H9 (cell line): ENCODE measurements around the gene CD47. TPM values are rescaled to one million over a fixed set of nuclear protein-coding genes. Genes with fewer than 3 reads are reported as not detected.

Experiments
- DNase-seq: peaks from one replicate; pipeline ENCODE4 v3.0.0-alpha.2; 2017
- H2AFZ ChIP-seq: one replicate; pipeline ENCODE4 v1.6.1; 2013; ENCODE audit warnings: mild to moderate bottlenecking, low read length, control low read depth, moderate library complexity
- H2AK5ac ChIP-seq: 2 replicates; pipeline ENCODE4 v1.6.1; 2013; ENCODE audit warnings: low read length, control low read depth, mixed read lengths; ENCODE audit not compliant: insufficient read length
- H2BK120ac ChIP-seq: one replicate; pipeline ENCODE4 v1.6.1; 2013; ENCODE audit warnings: low read depth, mild to moderate bottlenecking, low read length, control low read depth, inconsistent platforms; ENCODE audit not compliant: poor library complexity, severe bottlenecking
- H2BK12ac ChIP-seq: 2 replicates; pipeline ENCODE4 v1.6.1; 2013; ENCODE audit warnings: low read length, control low read depth, mixed read lengths, low read depth; ENCODE audit not compliant: insufficient read length
- H2BK15ac ChIP-seq: 2 replicates; pipeline ENCODE4 v1.6.1; 2013; ENCODE audit warnings: low read depth, low read length, control low read depth
- H2BK20ac ChIP-seq: one replicate; pipeline ENCODE4 v1.6.1; 2013; ENCODE audit warnings: low read depth, mild to moderate bottlenecking, low read length, control low read depth, inconsistent platforms; ENCODE audit not compliant: poor library complexity, severe bottlenecking
- H2BK5ac ChIP-seq: 2 replicates; pipeline ENCODE4 v1.6.1; 2013; ENCODE audit warnings: low read length, control low read depth, mixed read lengths; ENCODE audit not compliant: insufficient read length
- H3K14ac ChIP-seq: 2 replicates; pipeline ENCODE4 v1.6.1; 2013; ENCODE audit warnings: low read length, control low read depth; ENCODE audit not compliant: insufficient read depth
- H3K18ac ChIP-seq: 2 replicates; pipeline ENCODE4 v1.6.1; 2013; ENCODE audit warnings: low read depth, mild to moderate bottlenecking, mixed read lengths, low read length, control low read depth; ENCODE audit not compliant: insufficient read length
- H3K23ac ChIP-seq: 2 replicates; pipeline ENCODE4 v1.6.1; 2013; ENCODE audit warnings: low read length, control low read depth, mixed read lengths, low read depth; ENCODE audit not compliant: insufficient read length
- H3K23me2 ChIP-seq: 2 replicates; pipeline ENCODE4 v1.6.1; 2013; ENCODE audit warnings: low read depth, mild to moderate bottlenecking, mixed read lengths, low read length, control low read depth; ENCODE audit not compliant: insufficient read length, poor library complexity, severe bottlenecking
- H3K27ac ChIP-seq: 2 replicates; pipeline ENCODE4 v1.5.1; 2013; ENCODE audit warnings: low read length, control low read depth, mixed read lengths, low read depth; ENCODE audit not compliant: insufficient read length
- H3K27me3 ChIP-seq: 2 replicates; pipeline ENCODE4 v1.6.1; 2013; ENCODE audit warnings: low read length, control low read depth, inconsistent platforms; ENCODE audit not compliant: insufficient read depth
- H3K4ac ChIP-seq: 2 replicates; pipeline ENCODE4 v1.6.1; 2013; ENCODE audit warnings: low read depth, mild to moderate bottlenecking, control low read depth, inconsistent platforms, low read length, moderate library complexity
- H3K4me1 ChIP-seq: 2 replicates; pipeline ENCODE4 v1.6.1; 2013; ENCODE audit warnings: low read length, control low read depth, inconsistent platforms; ENCODE audit not compliant: insufficient read depth
- H3K4me2 ChIP-seq: 2 replicates; pipeline ENCODE4 v1.6.1; 2013; ENCODE audit warnings: low read length, control low read depth, mixed read lengths; ENCODE audit not compliant: insufficient read length, insufficient read depth
- H3K56ac ChIP-seq: 2 replicates; pipeline ENCODE4 v1.6.1; 2013; ENCODE audit warnings: low read depth, mild to moderate bottlenecking, mixed read lengths, low read length, control low read depth; ENCODE audit not compliant: insufficient read length
- H3K79me1 ChIP-seq: 2 replicates; pipeline ENCODE4 v1.6.1; 2013; ENCODE audit warnings: low read depth, mild to moderate bottlenecking, moderate library complexity, low read length, control low read depth, inconsistent platforms; ENCODE audit not compliant: insufficient read depth, poor library complexity, severe bottlenecking
- H3K79me2 ChIP-seq: 2 replicates; pipeline ENCODE4 v1.6.1; 2013; ENCODE audit warnings: low read length, control low read depth, inconsistent platforms; ENCODE audit not compliant: insufficient read depth
- H3K9ac ChIP-seq: 2 replicates; pipeline ENCODE4 v1.6.1; 2013; ENCODE audit warnings: low read length, control low read depth, mixed read lengths; ENCODE audit not compliant: insufficient read length; ENCODE audit errors: extremely low read depth
- H3K9me3 ChIP-seq: one replicate; pipeline ENCODE4 v1.6.1; 2013; ENCODE audit warnings: low read depth, low read length, inconsistent platforms; ENCODE audit not compliant: control insufficient read depth
- H3T11ph ChIP-seq: one replicate; pipeline ENCODE4 v1.6.1; 2013; ENCODE audit warnings: mild to moderate bottlenecking, low read length, control low read depth, inconsistent platforms
- H4K20me1 ChIP-seq: one replicate; pipeline ENCODE4 v1.6.1; 2013; ENCODE audit not compliant: control insufficient read depth, insufficient read length, insufficient read depth
- H4K5ac ChIP-seq: 2 replicates; pipeline ENCODE4 v1.6.1; 2013; ENCODE audit warnings: low read depth, mild to moderate bottlenecking, mixed read lengths, low read length, control low read depth; ENCODE audit not compliant: insufficient read length
- H4K8ac ChIP-seq: replicated peaks from 2 replicates; pipeline ENCODE4 v1.6.1; 2013; ENCODE audit warnings: low read length, control low read depth, mixed read lengths, low read depth; ENCODE audit not compliant: insufficient read length
- H4K91ac ChIP-seq: 2 replicates; pipeline ENCODE4 v1.6.1; 2013; ENCODE audit warnings: low read depth, mild to moderate bottlenecking, moderate library complexity, mixed read lengths, low read length, control low read depth; ENCODE audit not compliant: insufficient read length
- H3K27ac Mint-ChIP-seq, 3 experiments: 2 replicates in 2 of 3; 3 replicates in 1 of 3; pipeline ENCODE4 v1.8.0; 2020 to 2021; ENCODE audit warnings: mixed read lengths in 3 of 3, mild to moderate bottlenecking in 1 of 3, moderate library complexity in 1 of 3
- H3K27me3 Mint-ChIP-seq: 2 replicates; pipeline ENCODE4 v1.8.0; 2021; ENCODE audit warnings: low read depth, mild to moderate bottlenecking, moderate library complexity, mixed read lengths
- H3K36me3 Mint-ChIP-seq, 3 experiments: 2 replicates in 2 of 3; 3 replicates in 1 of 3; pipeline ENCODE4 v1.8.0; 2020 to 2021; ENCODE audit warnings: low read depth in 3 of 3, mixed read lengths in 3 of 3; ENCODE audit not compliant: insufficient read depth in 1 of 3
- H3K4me1 Mint-ChIP-seq, 2 experiments: 2 replicates each; pipeline ENCODE4 v1.8.0; 2020; ENCODE audit warnings: mixed read lengths in 2 of 2
- H3K4me3 Mint-ChIP-seq, 2 experiments: 2 replicates in 1 of 2; 3 replicates in 1 of 2; pipeline ENCODE4 v1.8.0; 2020 to 2021; ENCODE audit warnings: mild to moderate bottlenecking in 2 of 2, mixed read lengths in 2 of 2, moderate library complexity in 1 of 2
- H3K9me3 Mint-ChIP-seq, 2 experiments: 2 replicates in 1 of 2; 3 replicates in 1 of 2; pipeline ENCODE4 v1.8.0; 2020; ENCODE audit warnings: mild to moderate bottlenecking in 2 of 2, mixed read lengths in 2 of 2, moderate library complexity in 1 of 2
- WGBS: extraction: QIAGEN DNeasy Blood & Tissue Kit; methylation state at CpG from one replicate; pipeline ENCODE4 v1.1.7; 2013; ENCODE audit warnings: missing lambda C conversion rate, low lambda C conversion rate, mixed read lengths; ENCODE audit not compliant: insufficient read length; ENCODE audit errors: extremely low coverage; 5-methylcytosine and 5-hydroxymethylcytosine counted together
- total RNA-seq: library from RNA; stranded (reverse); gene quantifications from 2 replicates; pipeline ENCODE4 v1.2.1, GENCODE V29; 2021
- TF ChIP-seq, protein P1 (sequence below): fragments of 200-600 bp; sonication (generic); conservative IDR thresholded peaks from 3 replicates; pipeline ENCODE4 v1.8.0; 2021; ENCODE audit warnings: antibody characterized with exemption, mild to moderate bottlenecking

CD47 gene
- total RNA-seq, 1 experiment from 2014 or later: 15.4 TPM

DNA sequence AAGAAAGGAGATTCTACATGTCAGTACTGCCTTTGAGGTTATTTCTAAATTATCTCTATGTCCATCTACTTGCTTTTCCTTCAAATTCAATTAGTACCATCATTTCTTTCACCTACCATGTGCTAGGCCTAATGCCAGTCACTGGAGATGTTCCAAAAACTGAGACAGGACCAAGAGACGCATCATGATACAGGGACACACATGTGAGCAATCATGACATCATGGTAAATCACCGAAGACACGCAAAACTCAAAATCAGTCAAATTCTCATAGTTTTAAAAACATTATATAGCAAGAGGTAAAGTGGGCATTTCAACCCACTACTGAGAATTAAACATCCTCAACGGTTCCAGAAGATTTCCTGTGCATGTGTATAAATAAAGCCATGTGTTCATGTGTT, 95.0 kb downstream of the CD47 start:
- H2AFZ ChIP-seq: no peak overlapping the region
- H3K79me2 ChIP-seq: no peaks in the 10 kb centered on the region
- H3K36me3 Mint-ChIP-seq: peaks cover 0 to 4% (median 0%) of the 10 kb centered on the region in 3 experiments; a peak in 1 of 7 replicates
- H3K9ac ChIP-seq: no peak overlapping the region
- WGBS: no CpG with 5 or more reads among the region's 4 CpGs
- H2AK5ac ChIP-seq: no peak overlapping the region
- TF ChIP-seq, protein P1, sequence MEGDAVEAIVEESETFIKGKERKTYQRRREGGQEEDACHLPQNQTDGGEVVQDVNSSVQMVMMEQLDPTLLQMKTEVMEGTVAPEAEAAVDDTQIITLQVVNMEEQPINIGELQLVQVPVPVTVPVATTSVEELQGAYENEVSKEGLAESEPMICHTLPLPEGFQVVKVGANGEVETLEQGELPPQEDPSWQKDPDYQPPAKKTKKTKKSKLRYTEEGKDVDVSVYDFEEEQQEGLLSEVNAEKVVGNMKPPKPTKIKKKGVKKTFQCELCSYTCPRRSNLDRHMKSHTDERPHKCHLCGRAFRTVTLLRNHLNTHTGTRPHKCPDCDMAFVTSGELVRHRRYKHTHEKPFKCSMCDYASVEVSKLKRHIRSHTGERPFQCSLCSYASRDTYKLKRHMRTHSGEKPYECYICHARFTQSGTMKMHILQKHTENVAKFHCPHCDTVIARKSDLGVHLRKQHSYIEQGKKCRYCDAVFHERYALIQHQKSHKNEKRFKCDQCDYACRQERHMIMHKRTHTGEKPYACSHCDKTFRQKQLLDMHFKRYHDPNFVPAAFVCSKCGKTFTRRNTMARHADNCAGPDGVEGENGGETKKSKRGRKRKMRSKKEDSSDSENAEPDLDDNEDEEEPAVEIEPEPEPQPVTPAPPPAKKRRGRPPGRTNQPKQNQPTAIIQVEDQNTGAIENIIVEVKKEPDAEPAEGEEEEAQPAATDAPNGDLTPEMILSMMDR: no peak
- no peak overlapping the region for H3K14ac ChIP-seq
- H3K27ac ChIP-seq: no peak overlapping the region
- no peak overlapping the region for H3K4ac ChIP-seq
- no peaks in the 10 kb centered on the region for H4K20me1 ChIP-seq
- H3K9me3 ChIP-seq: no peaks in the 10 kb centered on the region
- no peak overlapping the region for H3K56ac ChIP-seq
- no peak overlapping the region for H4K8ac ChIP-seq
- H2BK120ac ChIP-seq: no peak overlapping the region
- H3K27me3 Mint-ChIP-seq: peaks cover 2% of the 10 kb centered on the region
- no peaks in the 10 kb centered on the region for H3K4me1 ChIP-seq
- no peak overlapping the region for H2BK12ac ChIP-seq
- no peak overlapping the region for H4K5ac ChIP-seq
- H3T11ph ChIP-seq: no peak overlapping the region
- no peak overlapping the region for H3K27ac Mint-ChIP-seq
- H3K23me2 ChIP-seq: no peaks in the 10 kb centered on the region
- H3K4me2 ChIP-seq: no peak overlapping the region
- DNase-seq: no peak
- H3K27me3 ChIP-seq: no peaks in the 10 kb centered on the region
- no peaks in the 10 kb centered on the region for H3K79me1 ChIP-seq
- no peak overlapping the region for H4K91ac ChIP-seq
- no peak overlapping the region for H2BK20ac ChIP-seq
- H3K4me1 Mint-ChIP-seq: peaks cover 17 to 21% of the 10 kb centered on the region in 2 experiments
- no peak overlapping the region for H3K18ac ChIP-seq
- no peaks in the 10 kb centered on the region; a peak in 2 of 5 replicates for H3K9me3 Mint-ChIP-seq
- no peak overlapping the region for H3K23ac ChIP-seq
- no peak overlapping the region for H2BK5ac ChIP-seq
- no peak overlapping the region for H2BK15ac ChIP-seq
- H3K4me3 Mint-ChIP-seq: no peak overlapping the region
